Left ventricle myocardium superior (tissue), 1 donor: ENCODE results near the gene LIN52. TPM values are rescaled to one million over a fixed set of nuclear protein-coding genes. Genes with fewer than 3 reads are reported as not detected.

Experiments
- ATAC-seq: fragments of 200-7000 bp; cut with Tn5 transposase; one replicate; pipeline ENCODE4 v1.9.1; 2020; ENCODE audit warnings: mild to moderate bottlenecking, moderate library complexity
- DNase-seq: peaks from one replicate; pipeline ENCODE4 v3.0.0-alpha.2; 2020
- intact Hi-C: fragments of 100-400 bp; cut with micrococcal nuclease; formaldehyde crosslinking; loops from one replicate; pipeline ENCODE4 v1.11.0; 2022
- total RNA-seq: library from RNA; stranded (reverse); fragmentation: NEBNext Ultra II Directional; extraction: Animal tissue kit (Norgen Biotek cat#: 25700); gene quantifications from one replicate; pipeline ENCODE4 v1.2.1, GENCODE V29; 2021
- donor health status: DM: no; HTN: yes; CAD: no; lungs with severe emphysema.

The LIN52 gene
- total RNA-seq, 1 donor from 2014 or later = 6.9 TPM

DNA sequence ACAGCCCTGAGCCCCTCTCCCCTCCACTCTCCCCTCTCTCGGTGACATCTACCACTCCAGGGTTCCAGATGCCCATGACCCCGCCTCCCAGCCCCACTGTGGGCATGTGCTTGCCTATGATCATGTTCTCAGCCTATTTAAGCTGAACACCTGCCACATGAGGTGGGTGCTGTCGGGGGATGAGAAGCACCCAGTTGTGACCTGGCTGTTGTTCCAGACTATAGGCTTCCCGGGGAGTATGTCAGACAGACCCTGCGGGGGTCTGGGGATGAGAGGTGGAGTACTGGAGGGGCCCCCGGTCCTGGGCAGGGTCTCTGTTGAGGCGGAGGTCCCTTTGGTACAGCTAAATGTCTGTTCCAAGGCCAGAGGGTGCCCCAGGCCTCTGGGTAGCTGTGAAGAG, 160.5 kb downstream of the LIN52 start:
- intact Hi-C loops = no loop called here
- ATAC-seq = no peak
- no peak for DNase-seq

DNA sequence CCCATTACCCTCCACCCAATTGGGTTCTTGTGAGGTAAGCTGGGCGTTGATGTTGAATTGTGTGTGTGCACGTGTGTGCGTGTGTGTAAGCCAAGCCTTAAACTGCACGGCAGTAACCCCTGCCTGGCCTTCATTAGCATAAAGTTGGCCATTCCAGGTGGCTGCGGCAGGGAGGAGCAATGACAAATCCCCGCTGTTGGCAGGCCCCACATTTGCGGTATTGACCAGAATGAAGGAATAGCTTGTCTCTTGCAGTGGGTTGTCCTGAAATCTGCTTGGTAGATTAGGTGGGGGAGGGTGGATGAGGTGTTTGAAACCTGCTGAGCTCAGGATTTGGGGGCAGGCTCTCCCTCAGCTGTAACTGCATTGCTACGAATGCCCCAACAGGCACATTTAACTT, 161.8 kb downstream of the LIN52 start:
- intact Hi-C loops = no loop called here
- DNase-seq (no peak), ATAC-seq (no peak)

DNA sequence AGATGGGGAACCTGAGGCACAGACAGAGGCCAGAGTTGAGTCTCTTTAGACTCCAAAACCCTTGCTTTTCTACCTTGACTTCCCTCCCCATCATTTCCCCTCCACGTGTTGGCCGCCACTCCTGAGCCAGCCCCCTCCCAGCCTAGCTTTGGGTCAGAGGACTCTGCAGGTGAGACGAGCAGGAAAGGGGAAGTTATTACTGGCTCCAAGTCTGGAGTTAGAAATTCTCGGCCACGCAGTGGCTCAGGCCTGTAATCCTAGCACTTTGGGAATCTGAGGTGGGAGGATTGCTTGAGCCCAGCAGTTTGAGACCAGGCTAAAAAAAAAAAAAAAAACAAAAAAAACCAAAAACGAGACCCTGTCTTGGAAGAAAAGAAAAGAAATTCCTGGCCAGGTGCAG, 163.3 kb downstream of the LIN52 start:
- DNase-seq = no peak
- ATAC-seq = no peak
- intact Hi-C loops = no loop called here

DNA sequence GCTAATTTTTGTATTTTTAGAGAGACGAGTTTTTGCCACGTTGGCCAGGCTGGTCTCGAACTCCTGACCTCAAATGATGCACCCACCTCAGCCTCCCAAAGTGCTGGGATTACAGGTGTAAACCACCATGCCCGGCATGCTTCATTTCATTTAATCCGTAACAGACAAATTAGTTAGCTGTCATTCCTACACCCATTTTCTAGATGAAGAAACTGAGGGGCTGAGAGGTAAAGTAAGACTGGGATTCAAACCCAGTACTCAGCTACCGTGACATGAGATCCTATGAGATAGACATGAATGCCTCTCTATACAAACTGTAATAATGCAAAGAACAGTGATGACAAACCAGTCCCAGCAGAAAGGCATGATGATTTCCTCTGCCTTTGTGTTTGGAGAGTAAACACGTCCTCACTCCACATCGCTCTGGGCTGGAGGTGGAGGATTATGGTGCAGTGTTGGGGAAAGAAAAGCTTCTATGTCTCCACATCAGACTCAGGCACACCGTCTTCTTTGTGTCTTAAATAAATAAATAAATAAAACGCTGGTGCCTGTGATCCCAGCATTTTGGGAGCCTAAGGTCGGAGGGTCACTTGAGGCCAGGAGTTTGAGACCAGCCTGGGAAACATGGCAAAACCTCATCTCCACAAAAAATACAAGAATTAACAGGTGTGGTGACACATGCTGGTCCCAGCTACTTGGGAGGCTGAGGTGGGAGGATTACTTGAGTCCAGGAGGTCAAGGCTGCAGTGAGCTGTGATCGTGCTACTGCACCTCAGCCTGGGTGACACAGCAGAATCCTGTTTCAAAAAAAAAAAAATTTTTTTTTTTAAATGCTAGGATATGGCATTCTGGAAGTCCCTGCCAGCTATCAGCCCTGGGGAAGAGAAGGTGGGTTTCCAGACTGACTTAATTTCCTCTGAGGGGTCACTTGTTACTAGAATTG, 164.9 kb downstream of the LIN52 start:
- intact Hi-C loops = loop anchor here (5.0 kb wide), 1 partner anchor 137 kb away; no protein-coding TSS in a partner anchor
- no peak for DNase-seq

More for the DNA sequence above, 164.9 kb downstream of the LIN52 start:
- no peak for ATAC-seq

Other genes starting within 250 kb of the LIN52 start
- 38.4 TPM for gene PTGR2, start 233.1 kb upstream of the LIN52 start, total RNA-seq
- gene ZNF410, start 198.1 kb upstream of the LIN52 start, total RNA-seq = 18.5 TPM
- gene FAM161B, start 134.9 kb upstream of the LIN52 start, total RNA-seq = 3.8 TPM
- gene COQ6, start 134.7 kb upstream of the LIN52 start, total RNA-seq = 50.7 TPM
- 6.9 TPM for gene ENTPD5, start 65.7 kb upstream of the LIN52 start, total RNA-seq
- 2.5 TPM for gene BBOF1, start 65.6 kb upstream of the LIN52 start, total RNA-seq
- gene ALDH6A1, start 503 bp upstream of the LIN52 start, total RNA-seq = 59.8 TPM
- not detected for gene VSX2, start 154.5 kb downstream of the LIN52 start, total RNA-seq
- 25.2 TPM for gene ABCD4, start 218.0 kb downstream of the LIN52 start, total RNA-seq